ENCODE data around the gene MOB3A. TPM values are rescaled to one million over a fixed set of nuclear protein-coding genes. Genes with fewer than 3 reads are reported as not detected.

Gene MOB3A
- total and polyA plus RNA-seq, 2 of the 13 experiments (the other 11 are each of a cell fraction or from before 2014, with no cell fraction given) = 3.5 to 17.8 TPM

GRCh38 chr19:2115324-2115723 lies 19.2 kb upstream of the MOB3A start:
- in situ Hi-C loops (cut with HindIII; ENCODE audit: extremely low pct_ligation_motif_present, low pct_unique_long_range_greater_than_20kb) (no loop called here), intact Hi-C loops (cut with micrococcal nuclease; ENCODE audit: unreplicated experiment) (no loop called here)
- Histone ChIP-seq H3K27ac (ENCODE audit: extremely low read length, insufficient read depth, low read length) (no peak overlapping the region), H3K9ac (ENCODE audit: insufficient read depth, low read depth, low read length) (no peak overlapping the region), H3K9me3 (ENCODE audit: low read length) (no peaks in the 10 kb centered on the region), H2AFZ (ENCODE audit: low read length) (no peak overlapping the region), H3K4me1 (ENCODE audit: insufficient read depth, low read length) (no peaks in the 10 kb centered on the region), H3K79me2 (ENCODE audit: insufficient read depth, low read length) (no peaks in the 10 kb centered on the region), H3K4me3 (replicated peaks in 1 of 3; ENCODE audit: insufficient read depth in 1 of 3, low read depth in 2 of 3, low read length in 3 of 3) (no peak overlapping the region), H3K27me3 (ENCODE audit: control insufficient read depth in 1 of 2, insufficient read depth in 2 of 2, low read length in 2 of 2) (no peaks in the 10 kb centered on the region), H4K20me1 (ENCODE audit: insufficient read depth, low read length) (0 out of 2 replicates have a peak, but pooled peaks cover 2% of the 10 kb centered on the region), H3K36me3 (replicated peaks in 1 of 2; ENCODE audit: control insufficient read depth in 1 of 2, insufficient read depth in 2 of 2, low read length in 2 of 2) (peaks cover 59 to 92% of the 10 kb centered on the region in 2 experiments), H3K4me2 (ENCODE audit: low read depth, low read length) (no peak overlapping the region)
- TF ChIP-seq ZNF710 (CRISPR knock-in tag; IDR thresholded peaks at IDR 0.05; ENCODE audit: borderline replicate concordance) (no peak), AGO2 (optimal IDR thresholded peaks at IDR 0.05; ENCODE audit: low read depth, low read length) (peak; percentile 30)
- POLR2A ChIA-PET = interaction anchor here (0.6 kb wide), 1 partner anchor 31 kb away, joined by 4 read pairs; no protein-coding TSS in a partner anchor
- no peak for FAIRE-seq
- CTCF ChIA-PET (ENCODE audit: low intra/inter-chr PET ratio, low total read pairs) = no interaction called here
- ATAC-seq = no peak
- no TSS peak for BruUV-seq (replicated peaks)
- no peak for DNase-seq (ENCODE audit: low spot score)
- WGBS (ENCODE audit: low lambda C conversion rate) = 95% methylated on average over 18 of the region's 25 CpGs

- no peak for FAIRE-seq
- in situ Hi-C loops (cut with HindIII; ENCODE audit: extremely low pct_ligation_motif_present, low pct_unique_long_range_greater_than_20kb) = no loop called here
- H3K79me2 ChIP-seq (ENCODE audit: insufficient read depth, low read length) = no peaks in the 10 kb centered on the region
Observed at GRCh38 chr19:2114821-2115220, 18.7 kb upstream of the MOB3A start.

More at GRCh38 chr19:2114821-2115220, 18.7 kb upstream of the MOB3A start:
- H3K36me3 ChIP-seq (replicated peaks in 1 of 2; ENCODE audit: control insufficient read depth in 1 of 2, insufficient read depth in 2 of 2, low read length in 2 of 2) = peaks cover 60 to 92% of the 10 kb centered on the region in 2 experiments
- POLR2A ChIA-PET = interaction anchor here (0.6 kb wide), 1 partner anchor 32 kb away, joined by 4 read pairs; no protein-coding TSS in a partner anchor
- no TSS peak for BruUV-seq (replicated peaks)
- no peaks in the 10 kb centered on the region for H3K27me3 ChIP-seq (ENCODE audit: control insufficient read depth in 1 of 2, insufficient read depth in 2 of 2, low read length in 2 of 2)
- CTCF ChIA-PET (ENCODE audit: low intra/inter-chr PET ratio, low total read pairs) = no interaction called here
- H4K20me1 ChIP-seq (ENCODE audit: insufficient read depth, low read length) = 0 out of 2 replicates have a peak, but pooled peaks cover 2% of the 10 kb centered on the region
- WGBS (ENCODE audit: low lambda C conversion rate) = 93% methylated on average over 7 of the region's 21 CpGs
- H3K4me2 ChIP-seq (ENCODE audit: low read depth, low read length) = no peak overlapping the region
- ATAC-seq = no peak
- no peak for DNase-seq (ENCODE audit: low spot score)
- H3K4me1 ChIP-seq (ENCODE audit: insufficient read depth, low read length) = no peaks in the 10 kb centered on the region
- no peaks in the 10 kb centered on the region for H3K9me3 ChIP-seq (ENCODE audit: low read length)
- H3K27ac ChIP-seq (ENCODE audit: extremely low read length, insufficient read depth, low read length) = no peak overlapping the region
- intact Hi-C loops (cut with micrococcal nuclease; ENCODE audit: unreplicated experiment) = no loop called here
- no peak overlapping the region for H3K9ac ChIP-seq (ENCODE audit: insufficient read depth, low read depth, low read length)
- H3K4me3 ChIP-seq (replicated peaks in 1 of 3; ENCODE audit: insufficient read depth in 1 of 3, low read depth in 2 of 3, low read length in 3 of 3) = no peak overlapping the region
- no peak for TF ChIP-seq KAT2B (IDR thresholded peaks at IDR 0.05; ENCODE audit: borderline replicate concordance, low read depth, low read length)
- no peak for TF ChIP-seq ZNF770 (CRISPR knock-in tag; IDR thresholded peaks at IDR 0.05)
- peak; percentile 33 for TF ChIP-seq AGO2 (optimal IDR thresholded peaks at IDR 0.05; ENCODE audit: low read depth, low read length)
- no peak overlapping the region for H2AFZ ChIP-seq (ENCODE audit: low read length)

Data from HepG2 (cell line).